Measurements from ENCODE around the gene SKP1. TPM values are rescaled to one million over a fixed set of nuclear protein-coding genes. Genes with fewer than 3 reads are reported as not detected.

SKP1 gene
- total and polyA plus RNA-seq, 9 of the 15 experiments (the other 6 are each of a cell fraction or from before 2014, with no cell fraction given): 301 to 2,109 (median 639) TPM

- TF ChIP-seq JUND (IDR thresholded peaks at IDR 0.05; ENCODE audit: borderline replicate concordance, low read depth, low read length): no peak
- no peak for TF ChIP-seq JUND (tag; IDR thresholded peaks at IDR 0.05; ENCODE audit: borderline replicate concordance, low read depth, low read length)
These were observed 69.6 kb downstream of the SKP1 start (continued) for GRCh38 chr5:134106991-134107701.

DNA sequence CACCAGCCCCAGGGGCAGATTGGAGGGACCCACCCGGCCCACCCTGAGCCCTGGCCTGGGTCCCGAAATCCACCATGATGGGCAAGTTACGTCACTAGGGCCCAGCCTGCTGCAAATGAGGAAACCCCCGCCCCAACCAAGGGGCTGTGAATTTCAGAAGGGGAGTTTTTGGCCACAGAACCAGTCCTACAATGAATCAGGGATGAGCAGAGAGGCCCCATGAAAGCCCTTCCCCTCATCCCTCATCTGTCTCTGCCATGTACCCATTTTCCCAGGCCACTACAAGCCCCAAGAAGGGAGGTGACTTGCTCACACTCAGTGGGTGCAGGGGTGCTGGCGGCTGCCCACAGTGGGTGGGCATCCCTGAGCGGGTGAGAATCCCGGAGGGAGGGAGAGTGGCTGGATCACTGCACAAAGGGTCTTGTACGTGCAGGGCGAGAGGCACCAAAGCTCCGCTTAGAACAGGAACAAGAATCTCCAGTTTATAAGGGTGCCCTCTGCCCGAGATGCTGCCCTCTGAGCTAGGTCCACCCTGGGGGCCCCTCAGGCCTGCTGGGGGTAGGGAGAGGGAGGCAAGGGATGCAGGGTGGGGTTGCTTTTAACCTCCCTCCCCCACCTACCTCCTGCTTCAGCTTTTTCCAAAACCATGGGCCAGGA is 72.6 kb downstream of the SKP1 start:
- no peak overlapping the region for H3K4me2 ChIP-seq (ENCODE audit: insufficient read depth, low read length)

More for the DNA sequence above, 72.6 kb downstream of the SKP1 start:
- Histone ChIP-seq H3K9ac (ENCODE audit: insufficient read depth in 1 of 2, low read depth in 2 of 2, low read length in 2 of 2) (peak overlapping the region in 1 of 2 experiments; percentile 19; a peak in 1 of 4 replicates), H3K9me1 (ENCODE audit: control insufficient read depth, insufficient read depth, low read length) (no peaks in the 10 kb centered on the region), H3K4me3 (no peak overlapping the region), H4K20me1 (replicated peaks; ENCODE audit: control insufficient read depth, insufficient read depth, low read length) (0 out of 2 replicates have a peak, but pooled peaks cover 3% of the 10 kb centered on the region), H3K4me1 (replicated peaks in 1 of 2; ENCODE audit: control insufficient read depth in 2 of 2, insufficient read depth in 2 of 2, low read length in 2 of 2) (peaks cover 0 to 20% of the 10 kb centered on the region in 2 experiments; a peak in 3 of 5 replicates), H3K9me3 (replicated peaks; ENCODE audit: control insufficient read depth, insufficient read depth, low read depth, low read length) (no peaks in the 10 kb centered on the region), H2AFZ (ENCODE audit: low read depth, low read length) (no peak overlapping the region), H3K27ac (ENCODE audit: extremely low read depth, low read depth, low read length) (no peak overlapping the region), H3K27me3 (ENCODE audit: control insufficient read depth in 2 of 2, insufficient read depth in 2 of 2, low read length in 2 of 2) (no peaks in the 10 kb centered on the region), H3K79me2 (ENCODE audit: control insufficient read depth, insufficient read depth, low read length) (no peaks in the 10 kb centered on the region), H3K36me3 (ENCODE audit: control insufficient read depth, insufficient read depth, low read length) (no peaks in the 10 kb centered on the region)
- ChIA-PET POLR2A (interaction anchor here (1.1 to 1.4 kb wide), 3 partner anchors 24 to 73 kb away, joined by 4 to 5 read pairs (median 5); partner anchors contain the start of gene SKP1), CTCF (ENCODE audit: low intra/inter-chr PET ratio) (no interaction called here)
- ATAC-seq (no peak), DNase-seq (ENCODE audit: extremely low read depth in 1 of 4, low spot score in 3 of 4) (no peak), FAIRE-seq (no peak)
- no TSS peak for BruUV-seq (replicated peaks)
- 44% methylated on average over 11 of the region's 11 CpGs for WGBS (ENCODE audit: insufficient coverage, low coverage, missing lambda C conversion rate)
- in situ Hi-C loops (cut with MboI) (no loop called here), intact Hi-C loops (cut with micrococcal nuclease) (no loop called here)
- TF ChIP-seq CHD4 (IDR thresholded peaks at IDR 0.05; ENCODE audit: insufficient read depth, insufficient replicate concordance, low read depth, low read length, poor library complexity, severe bottlenecking): no peak

Data from K562 (cell line).